Fibroblast of villous mesenchyme (primary cell): ENCODE data around the gene CNNM3. TPM values are rescaled to one million over a fixed set of nuclear protein-coding genes. Genes with fewer than 3 reads are reported as not detected.

Experiments used
- DNase-seq: peaks from one replicate; pipeline ENCODE4 v3.0.0-alpha.2; 2010; ENCODE audit warnings: low read depth
- H3K4me3 ChIP-seq: 2 replicates; pipeline ENCODE4 v1.5.1; 2011; ENCODE audit warnings: low read depth, mild to moderate bottlenecking, low read length
- CTCF ChIP-seq: IDR thresholded peaks from 2 replicates; pipeline ENCODE4 v1.5.1; 2012; ENCODE audit warnings: low read depth, mild to moderate bottlenecking, low read length; ENCODE audit not compliant: insufficient read depth
- total RNA-seq: library from RNA; depleted of rRNA; stranded (reverse); fragments of >200 nt; gene quantifications from 2 replicates; pipeline ENCODE4 v1.2.3, GENCODE V29; 2012

CNNM3 gene
- total RNA-seq, 1 donor, result 8.6 TPM

DNA sequence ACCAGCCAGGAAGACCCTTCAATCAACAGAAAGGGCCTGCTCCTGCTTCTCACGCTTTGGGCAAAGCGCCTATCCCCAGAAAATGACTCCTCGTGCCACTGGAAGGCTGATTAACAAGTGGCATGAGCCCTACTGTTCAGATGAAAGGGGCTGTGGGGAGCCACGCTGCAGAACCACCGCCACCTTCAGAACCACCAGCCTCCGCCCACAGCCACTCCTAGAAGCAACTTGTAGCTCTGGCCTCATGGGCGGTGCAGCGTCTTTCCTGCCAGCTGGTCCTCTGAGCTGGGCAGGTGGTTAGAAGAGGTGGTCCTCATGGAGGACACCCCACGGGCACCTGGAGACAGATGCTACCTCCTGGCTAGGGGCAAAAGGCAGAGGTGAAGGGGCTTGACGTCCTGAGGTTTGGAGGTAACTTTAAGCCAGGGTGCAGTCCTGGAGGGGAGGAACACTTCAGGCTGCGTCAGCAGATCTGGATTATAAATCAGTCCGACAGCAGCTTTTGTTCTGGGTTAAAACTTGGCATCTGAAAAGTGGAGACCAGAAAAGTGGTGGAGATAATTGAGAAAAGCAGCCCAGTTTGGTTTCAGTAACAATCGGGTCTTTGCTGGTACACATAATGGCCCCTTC lies 54.7 kb downstream of the CNNM3 start:
- DNase-seq, result no peak
- peak overlapping the region; percentile 81 for H3K4me3 ChIP-seq
- TF ChIP-seq CTCF, result no peak

DNA sequence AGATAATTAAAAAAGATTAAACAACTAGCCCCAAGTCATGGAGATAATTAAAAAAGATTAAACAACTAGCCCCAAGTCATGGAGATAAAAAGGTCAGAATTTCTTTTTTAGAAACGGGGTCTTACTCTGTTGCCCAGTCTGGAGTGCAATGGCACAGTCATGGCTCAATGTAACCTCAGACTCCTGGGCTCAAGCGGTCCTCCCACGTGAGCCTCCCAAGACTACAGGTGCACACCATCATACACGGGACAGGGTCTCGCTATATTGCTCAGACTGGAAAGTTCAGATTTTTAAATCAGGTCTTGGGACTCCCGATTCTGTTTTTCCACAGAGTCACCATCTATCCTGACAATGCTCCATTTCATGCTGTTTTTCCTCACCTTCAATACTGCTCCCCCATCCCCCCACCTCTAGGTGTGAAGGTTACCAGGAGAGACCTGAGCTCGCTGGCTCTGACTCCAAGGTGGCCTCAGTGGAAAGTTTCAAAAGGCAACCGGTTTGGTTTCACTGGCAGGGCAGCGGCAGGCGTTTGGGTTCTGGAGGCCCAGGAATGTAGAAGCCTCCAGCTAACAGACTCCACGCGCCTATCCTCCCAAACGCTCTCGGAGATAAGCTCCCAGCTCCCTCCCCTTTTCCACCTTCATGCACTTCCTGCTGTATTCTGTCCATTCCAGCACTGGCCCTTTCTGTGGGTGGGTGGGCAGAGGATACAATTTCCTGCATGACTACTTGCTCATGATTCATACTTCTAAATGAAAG lies 56.7 kb downstream of the CNNM3 start:
- no peak for TF ChIP-seq CTCF
- no peak for DNase-seq
- H3K4me3 ChIP-seq, result no peak overlapping the region

DNA sequence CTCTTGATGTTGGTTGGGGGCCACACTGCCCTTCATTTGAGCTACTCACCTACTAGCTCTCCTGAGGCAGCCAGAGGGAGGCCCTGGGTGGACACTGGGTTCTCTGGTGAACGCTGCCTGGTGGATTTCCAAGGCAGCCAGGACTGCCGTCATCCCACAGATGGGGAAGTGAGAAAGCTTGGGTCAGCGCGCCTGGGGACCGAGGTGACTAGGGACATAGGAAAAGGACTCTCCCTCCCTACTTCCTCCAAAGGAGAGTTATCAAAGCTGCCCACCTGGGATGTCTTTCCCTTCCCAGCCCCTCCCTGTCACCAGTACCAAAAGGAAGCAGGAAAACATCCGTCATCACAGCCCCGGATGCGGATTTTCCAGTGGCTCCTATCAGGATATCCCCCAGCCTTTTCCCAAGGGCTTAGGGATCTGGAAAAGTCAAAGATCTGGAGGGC lies 57.6 kb downstream of the CNNM3 start:
- no peak for DNase-seq
- TF ChIP-seq CTCF, result no peak

GRCh38 chr2:96874198-96874831 lies 58.2 kb downstream of the CNNM3 start:
- H3K4me3 ChIP-seq, result no peak overlapping the region
- TF ChIP-seq CTCF, result no peak
- no peak for DNase-seq

More for the DNA sequence above, 57.6 kb downstream of the CNNM3 start:
- no peak overlapping the region for H3K4me3 ChIP-seq

DNA sequence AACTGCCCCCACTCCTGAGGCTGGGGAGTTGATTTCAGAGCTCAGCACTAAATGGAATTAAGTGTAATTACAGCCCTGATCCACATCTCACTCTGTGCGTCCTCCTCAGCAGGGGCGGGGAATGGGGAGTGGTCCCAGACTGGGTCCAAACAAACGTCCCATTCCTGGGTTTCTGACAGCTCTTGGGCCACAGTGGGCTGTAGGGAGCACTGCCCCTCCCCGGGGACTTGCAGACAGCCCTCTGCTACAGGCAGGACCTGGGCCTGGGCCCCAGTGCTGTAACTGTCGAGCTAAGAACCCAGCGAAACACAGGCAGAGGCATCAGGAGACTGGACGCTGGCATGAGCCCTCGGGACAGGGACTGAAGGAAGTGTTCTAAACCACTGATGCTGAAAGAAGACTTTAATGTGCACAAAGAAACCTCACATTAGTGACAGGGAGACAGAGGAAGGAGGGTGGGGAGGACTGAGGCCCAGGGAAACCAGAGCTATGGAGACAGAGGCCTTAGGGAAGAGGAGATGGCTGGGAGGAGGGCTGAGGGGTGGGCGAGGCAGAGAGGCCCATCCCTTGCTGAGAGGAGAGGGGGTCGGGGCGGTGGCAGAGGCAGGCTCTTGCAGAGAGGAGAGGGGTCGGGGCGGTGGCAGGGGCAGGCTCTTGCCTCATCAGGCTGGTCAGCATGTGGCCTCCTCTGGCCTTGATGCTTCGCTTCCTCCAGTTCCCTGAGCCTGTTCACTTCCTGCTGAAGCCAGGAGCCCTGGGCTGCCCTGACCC lies 59.6 kb downstream of the CNNM3 start:
- no peak for DNase-seq
- no peak overlapping the region for H3K4me3 ChIP-seq
- no peak for TF ChIP-seq CTCF

GRCh38 chr2:96876269-96877041 lies 60.4 kb downstream of the CNNM3 start:
- H3K4me3 ChIP-seq, result no peak overlapping the region
- no peak for TF ChIP-seq CTCF
- no peak for DNase-seq
